Measurements from ENCODE around the gene MAD1L1.
A peak's percentile ranks its signal among the peaks of the same experiment; 100 is the strongest.

MAD1L1 gene

GRCh38 chr7:1812509-1813393 lies 420.0 kb downstream of the MAD1L1 start:
- DNase-seq (ENCODE audit: low read depth): no peak
- no peak overlapping the region for H3K4me3 ChIP-seq (ENCODE audit: low read depth, low read length)
- in situ Hi-C loops (cut with HindIII; ENCODE audit: low sequenced_read_pairs): no loop called here
- TF ChIP-seq CTCF (IDR thresholded peaks at IDR 0.05; ENCODE audit: low read depth, low read length, missing control alignments): peak; percentile 9

GRCh38 chr7:1811850-1812508 lies 420.8 kb downstream of the MAD1L1 start:
- no peak for TF ChIP-seq CTCF (IDR thresholded peaks at IDR 0.05; ENCODE audit: low read depth, low read length, missing control alignments)
- no peak overlapping the region for H3K4me3 ChIP-seq (ENCODE audit: low read depth, low read length)
- in situ Hi-C loops (cut with HindIII; ENCODE audit: low sequenced_read_pairs): no loop called here
- DNase-seq (ENCODE audit: low read depth): no peak

GRCh38 chr7:1810961-1811849 lies 421.5 kb downstream of the MAD1L1 start:
- no peak for DNase-seq (ENCODE audit: low read depth)
- in situ Hi-C loops (cut with HindIII; ENCODE audit: low sequenced_read_pairs): no loop called here
- no peak for TF ChIP-seq CTCF (IDR thresholded peaks at IDR 0.05; ENCODE audit: low read depth, low read length, missing control alignments)
- H3K4me3 ChIP-seq (ENCODE audit: low read depth, low read length): no peak overlapping the region

GRCh38 chr7:1810521-1810920 lies 422.2 kb downstream of the MAD1L1 start:
- TF ChIP-seq CTCF (IDR thresholded peaks at IDR 0.05; ENCODE audit: low read depth, low read length, missing control alignments): no peak

GRCh38 chr7:1809601-1810258 lies 423.0 kb downstream of the MAD1L1 start:
- H3K4me3 ChIP-seq (ENCODE audit: low read depth, low read length): no peak overlapping the region
- in situ Hi-C loops (cut with HindIII; ENCODE audit: low sequenced_read_pairs): no loop called here
- DNase-seq (ENCODE audit: low read depth): no peak
- TF ChIP-seq CTCF (IDR thresholded peaks at IDR 0.05; ENCODE audit: low read depth, low read length, missing control alignments): no peak

More at GRCh38 chr7:1810521-1810920, 422.2 kb downstream of the MAD1L1 start:
- DNase-seq (ENCODE audit: low read depth): no peak
- in situ Hi-C loops (cut with HindIII; ENCODE audit: low sequenced_read_pairs): no loop called here
- H3K4me3 ChIP-seq (ENCODE audit: low read depth, low read length): no peak overlapping the region

- DNase-seq (ENCODE audit: low read depth): no peak
- in situ Hi-C loops (cut with HindIII; ENCODE audit: low sequenced_read_pairs): no loop called here
- TF ChIP-seq CTCF (IDR thresholded peaks at IDR 0.05; ENCODE audit: low read depth, low read length, missing control alignments): no peak
- H3K4me3 ChIP-seq (ENCODE audit: low read depth, low read length): no peak overlapping the region
Observed at GRCh38 chr7:1809070-1809469, 423.7 kb downstream of the MAD1L1 start.

All from astrocyte of the cerebellum (primary cell).